Measurements from ENCODE around the gene DCAF7.

DCAF7 gene

GRCh38 chr17:63549946-63550816, at the start of gene DCAF7:
TSS of gene DCAF7 (plus strand) at chr17:63550477. CDS start at chr17:63550678, 201 bp downstream.
- no peak for TF ChIP-seq CTCF (IDR thresholded peaks at IDR 0.05; ENCODE audit: low read length, missing control alignments)
- peak within 1 kb of the TSS; percentile 98 for H3K4me3 ChIP-seq (replicated peaks; ENCODE audit: low read depth, low read length)
- DNase-seq (ENCODE audit: low read depth): peak; percentile 100

GRCh38 chr17:63500543-63501390, 49.5 kb upstream of the DCAF7 start:
- TF ChIP-seq CTCF (IDR thresholded peaks at IDR 0.05; ENCODE audit: low read length, missing control alignments): no peak
- no peak for DNase-seq (ENCODE audit: low read depth)
- no peak overlapping the region for H3K4me3 ChIP-seq (replicated peaks; ENCODE audit: low read depth, low read length)

- no peak for DNase-seq (ENCODE audit: low read depth)
- no peak for TF ChIP-seq CTCF (IDR thresholded peaks at IDR 0.05; ENCODE audit: low read length, missing control alignments)
- H3K4me3 ChIP-seq (replicated peaks; ENCODE audit: low read depth, low read length): no peak overlapping the region
These were observed 47.0 kb upstream of the DCAF7 start for GRCh38 chr17:63503341-63503705.

- no peak for DNase-seq (ENCODE audit: low read depth)
- no peak overlapping the region for H3K4me3 ChIP-seq (replicated peaks; ENCODE audit: low read depth, low read length)
- TF ChIP-seq CTCF (IDR thresholded peaks at IDR 0.05; ENCODE audit: low read length, missing control alignments): no peak
These were observed 46.0 kb upstream of the DCAF7 start for GRCh38 chr17:63504261-63504660.

GRCh38 chr17:63505341-63505740, 44.9 kb upstream of the DCAF7 start:
- TF ChIP-seq CTCF (IDR thresholded peaks at IDR 0.05; ENCODE audit: low read length, missing control alignments): no peak
- no peak overlapping the region for H3K4me3 ChIP-seq (replicated peaks; ENCODE audit: low read depth, low read length)
- DNase-seq (ENCODE audit: low read depth): no peak

GRCh38 chr17:63506627-63507026, 43.6 kb upstream of the DCAF7 start:
- no peak for TF ChIP-seq CTCF (IDR thresholded peaks at IDR 0.05; ENCODE audit: low read length, missing control alignments)
- H3K4me3 ChIP-seq (replicated peaks; ENCODE audit: low read depth, low read length): no peak overlapping the region
- no peak for DNase-seq (ENCODE audit: low read depth)
